Omental fat pad (tissue), 4 donors: Measurements from ENCODE around the gene KLHDC4. TPM values are rescaled to one million over a fixed set of nuclear protein-coding genes. Genes with fewer than 3 reads are reported as not detected.
A peak's percentile ranks its signal among the peaks of the same experiment; 100 is the strongest.

Experiments used
- ATAC-seq: fragments of 150-250 bp; one replicate; pipeline ENCODE4 v1.9.1; 2016; ENCODE audit warnings: mild to moderate bottlenecking, moderate library complexity; ENCODE audit not compliant: low FRiP score
- DNase-seq: peaks from one replicate; pipeline ENCODE4 v3.0.0-alpha.2; 2019; ENCODE audit warnings: low spot score
- CTCF ChIP-seq, 3 donors: fragments of 450-650 bp; IDR thresholded peaks; one replicate each; pipeline ENCODE4 v1.5.1; 2016 to 2017; ENCODE audit warnings: antibody characterized with exemption in 3 of 3, mild to moderate bottlenecking in 3 of 3, moderate library complexity in 2 of 3
- total RNA-seq, 4 donors: library from RNA; depleted of rRNA; stranded (reverse); fragments of >200 nt; gene quantifications; one replicate each; pipeline ENCODE4 v1.1.0, GENCODE V29; 2016

The KLHDC4 gene
- total RNA-seq, 4 donors from 2014 or later = 21.7 to 53.8 (median 25.5) TPM

DNA sequence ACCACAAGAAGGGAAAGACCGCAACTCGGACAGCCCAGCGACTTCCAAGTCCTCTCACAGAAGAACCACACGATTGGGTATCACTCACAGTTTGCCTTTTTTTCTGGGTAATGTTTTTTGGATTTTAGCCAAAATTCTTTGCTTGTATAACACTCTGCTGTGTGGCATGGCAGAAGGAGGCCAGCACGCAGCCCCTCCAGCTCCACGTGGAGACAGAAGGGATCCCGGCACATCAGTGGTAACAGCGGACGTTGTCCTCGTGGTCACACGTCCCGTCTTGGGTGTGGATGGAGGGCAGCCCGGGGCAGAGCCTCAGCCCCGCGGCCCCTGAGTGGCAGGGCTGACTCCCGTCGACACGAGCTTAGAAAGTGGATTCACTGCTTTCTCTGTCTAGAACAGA, 69.1 kb downstream of the KLHDC4 start:
- no peak for ATAC-seq
- TF ChIP-seq CTCF (IDR thresholded peaks at IDR 0.05) = no peak
- DNase-seq = no peak

DNA sequence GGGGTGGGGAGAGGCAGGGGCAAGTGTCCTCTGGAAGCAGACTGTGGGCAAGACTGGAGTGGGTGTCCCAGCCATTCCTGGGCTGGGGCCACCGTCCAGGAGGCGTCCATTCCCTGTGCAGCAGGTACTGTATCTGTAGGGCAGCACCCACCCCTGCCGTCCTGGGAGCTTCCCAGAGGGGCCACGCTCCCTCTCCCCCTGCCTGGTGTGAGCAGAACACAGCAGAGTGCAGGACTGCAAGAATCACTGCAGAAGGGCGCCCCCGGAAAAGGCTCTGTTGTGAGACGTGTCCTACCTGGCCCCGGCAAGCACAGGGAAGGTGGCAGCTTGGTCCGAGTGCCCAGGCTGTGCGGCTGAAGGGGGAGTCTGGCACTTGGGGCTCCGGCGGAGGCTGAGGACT, 70.3 kb downstream of the KLHDC4 start:
- TF ChIP-seq CTCF (IDR thresholded peaks at IDR 0.05) = no peak
- ATAC-seq (no peak), DNase-seq (no peak)

DNA sequence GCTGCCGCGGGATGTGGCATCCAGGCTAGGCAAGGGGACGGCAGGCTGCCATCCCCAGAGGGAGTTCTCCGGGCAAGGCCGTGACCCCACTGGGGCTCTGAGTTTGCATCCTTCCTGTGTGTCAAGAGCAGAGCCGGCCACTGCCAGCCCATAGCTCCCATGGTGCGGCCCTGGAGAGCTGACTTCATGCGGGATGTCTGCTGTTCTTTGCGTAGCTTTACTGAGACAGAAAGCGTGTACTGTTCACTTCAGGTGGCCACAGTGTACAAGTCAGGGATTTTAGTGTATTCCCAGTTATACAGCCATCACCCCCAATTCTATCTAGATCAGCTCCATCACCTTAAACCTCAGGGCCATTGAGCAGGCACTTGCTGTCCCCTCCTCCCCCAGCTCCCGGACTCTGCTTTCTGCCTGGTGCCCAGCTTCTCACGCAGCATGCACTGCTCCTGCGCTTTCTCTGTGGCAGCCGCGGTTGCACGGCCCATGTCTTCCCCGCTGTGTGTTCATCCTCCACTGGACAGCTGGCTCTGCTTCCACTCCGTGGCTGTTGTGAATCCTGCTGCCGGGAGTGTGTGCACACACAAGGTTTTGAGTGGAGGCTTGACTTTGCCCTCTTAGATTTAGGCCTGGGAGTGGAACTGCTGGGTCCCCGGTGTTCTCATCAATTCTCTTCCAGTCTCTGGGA, 71.2 kb downstream of the KLHDC4 start:
- TF ChIP-seq CTCF (IDR thresholded peaks at IDR 0.05) = no peak
- ATAC-seq (no peak), DNase-seq (no peak)

DNA sequence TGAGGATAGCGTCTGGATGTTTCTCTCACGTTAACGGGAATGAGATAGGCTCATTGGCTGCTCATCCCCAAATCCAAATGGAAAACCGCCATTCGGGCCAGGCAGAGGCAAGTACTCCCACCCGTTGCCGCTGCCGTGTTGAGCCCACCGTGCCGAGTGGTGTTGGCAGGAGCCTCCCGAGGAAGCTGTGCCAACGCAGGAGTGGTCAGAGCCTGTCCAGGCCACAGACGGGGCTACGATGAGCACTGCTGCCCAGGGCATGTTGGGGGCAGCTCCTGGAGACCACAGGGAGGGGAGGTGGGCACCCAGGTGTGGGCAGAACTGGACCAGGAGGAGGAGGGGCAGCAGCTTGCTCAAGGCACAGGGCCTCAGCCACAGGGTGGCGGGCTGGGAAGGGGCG, 72.0 kb downstream of the KLHDC4 start:
- DNase-seq = no peak
- no peak for TF ChIP-seq CTCF (IDR thresholded peaks at IDR 0.05)
- no peak for ATAC-seq

DNA sequence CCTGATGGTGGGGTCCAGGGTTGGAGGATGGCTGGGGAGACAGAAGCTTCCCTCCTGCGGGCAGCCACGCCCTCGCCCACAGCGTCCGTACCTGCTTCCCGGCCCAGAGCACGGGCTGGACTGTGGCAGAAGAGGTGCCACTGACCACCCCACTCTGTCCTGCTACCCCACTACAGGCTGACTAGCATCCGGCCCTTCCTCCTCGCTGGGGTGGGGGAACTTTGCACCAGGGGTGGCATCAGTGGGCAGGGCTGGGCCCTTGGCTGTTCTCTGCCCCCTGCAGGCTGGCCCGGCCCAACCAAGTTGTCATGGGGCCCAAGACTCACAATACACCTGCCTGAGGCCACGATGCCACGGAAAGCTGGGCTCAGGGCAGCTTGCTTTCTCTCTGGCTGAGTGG, 73.0 kb downstream of the KLHDC4 start:
- ATAC-seq (no peak), DNase-seq (no peak)
- no peak for TF ChIP-seq CTCF (IDR thresholded peaks at IDR 0.05)

DNA sequence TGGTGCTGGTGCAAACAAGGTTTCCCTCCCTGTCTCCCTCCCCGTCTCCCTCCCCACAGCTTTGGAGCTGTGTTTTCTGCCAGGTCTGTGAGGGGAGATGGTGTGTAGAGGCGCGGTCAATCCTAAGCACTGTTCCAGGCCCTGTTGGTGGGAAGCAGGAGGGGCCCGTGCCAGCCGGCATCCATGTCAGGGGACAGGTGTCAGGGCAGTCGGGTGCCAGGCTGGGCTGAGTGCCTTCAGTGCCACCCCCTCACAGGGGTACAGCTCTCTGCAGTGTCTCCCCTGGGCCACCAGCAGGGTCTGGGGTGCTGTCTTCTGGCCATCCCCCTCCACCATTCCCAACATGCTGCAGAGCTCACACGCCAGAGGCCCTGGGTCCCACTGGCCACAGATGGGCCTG, 73.6 kb downstream of the KLHDC4 start:
- ATAC-seq (peak; percentile 4), DNase-seq (no peak)
- TF ChIP-seq CTCF (IDR thresholded peaks at IDR 0.05) = no peak

DNA sequence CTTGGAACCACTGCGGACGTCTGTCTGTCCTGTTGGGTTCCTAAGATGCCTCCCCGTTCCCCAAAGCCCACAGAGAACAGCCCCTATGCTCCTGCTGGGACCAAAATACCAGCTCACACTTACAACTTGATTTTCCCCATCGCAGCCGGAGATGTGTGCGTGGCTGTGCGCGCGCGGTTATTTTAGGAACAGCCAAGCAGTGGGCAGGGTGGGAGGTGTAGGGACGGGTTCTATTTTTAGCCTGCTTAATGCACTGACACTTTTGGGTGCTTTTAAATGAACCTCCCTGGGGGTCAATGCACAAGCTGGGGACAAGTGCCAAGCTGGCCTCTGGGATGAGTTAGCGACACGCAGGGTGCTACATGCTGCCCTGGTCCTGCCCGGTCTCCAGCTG, 74.1 kb downstream of the KLHDC4 start:
- DNase-seq (no peak), ATAC-seq (no peak)
- no peak for TF ChIP-seq CTCF (IDR thresholded peaks at IDR 0.05)
